Upper lobe of right lung (tissue), 1 donor: ENCODE data around the gene PTPRG. TPM values are rescaled to one million over a fixed set of nuclear protein-coding genes. Genes with fewer than 3 reads are reported as not detected.

ENCODE experiments used
- ATAC-seq: fragments of 200-7000 bp; cut with Tn5 transposase; one replicate; pipeline ENCODE4 v1.9.1; 2020; ENCODE audit warnings: mild to moderate bottlenecking, moderate library complexity
- DNase-seq: peaks from one replicate; pipeline ENCODE4 v3.0.0-alpha.2; 2020
- H3K27ac ChIP-seq: fragments of 200-600 bp; one replicate; pipeline ENCODE4 v1.8.0; 2022
- H3K27me3 ChIP-seq: fragments of 200-600 bp; one replicate; pipeline ENCODE4 v1.8.0; 2022; ENCODE audit warnings: mild to moderate bottlenecking
- H3K36me3 ChIP-seq: fragments of 200-600 bp; one replicate; pipeline ENCODE4 v1.8.0; 2022
- H3K4me1 ChIP-seq: fragments of 200-600 bp; one replicate; pipeline ENCODE4 v1.8.0; 2022
- H3K4me3 ChIP-seq: fragments of 200-600 bp; one replicate; pipeline ENCODE4 v1.8.0; 2022; ENCODE audit warnings: mild to moderate bottlenecking
- H3K9me3 ChIP-seq: fragments of 200-600 bp; one replicate; pipeline ENCODE4 v1.8.0; 2022
- CTCF ChIP-seq: fragments of 200-600 bp; IDR thresholded peaks from one replicate; pipeline ENCODE4 v1.8.0; 2022; ENCODE audit warnings: antibody characterized with exemption
- intact Hi-C: fragments of 100-400 bp; cut with DNase I; formaldehyde crosslinking; loops from one replicate; pipeline ENCODE4 v1.11.0; 2022
- total RNA-seq: library from RNA; stranded (reverse); fragmentation: NEBNext Ultra II Directional; extraction: Animal tissue kit (Norgen Biotek cat#: 25700); gene quantifications from one replicate; pipeline ENCODE4 v1.2.1, GENCODE V29; 2021
- donor health status: DM: no; HTN: yes; CAD: no; lungs with severe emphysema.

PTPRG gene
- total RNA-seq, 1 donor from 2014 or later, result 86.7 TPM

- no peak for TF ChIP-seq CTCF
- Histone ChIP-seq H3K27ac (no peak overlapping the region), H3K27me3 (no peaks in the 10 kb centered on the region), H3K4me1 (peaks cover 9% of the 10 kb centered on the region), H3K4me3 (no peak overlapping the region), H3K9me3 (no peaks in the 10 kb centered on the region), H3K36me3 (no peaks in the 10 kb centered on the region)
- ATAC-seq (no peak), DNase-seq (no peak)
- intact Hi-C loops, result no loop called here
Measured at GRCh38 chr3:61979638-61980037, 418.3 kb downstream of the PTPRG start.

- Histone ChIP-seq H3K4me1 (peaks cover 9% of the 10 kb centered on the region), H3K27ac (no peak overlapping the region), H3K27me3 (no peaks in the 10 kb centered on the region), H3K9me3 (no peaks in the 10 kb centered on the region), H3K36me3 (no peaks in the 10 kb centered on the region), H3K4me3 (no peak overlapping the region)
- no peak for TF ChIP-seq CTCF
- no peak for DNase-seq
- no peak for ATAC-seq
- intact Hi-C loops, result no loop called here
Measured at GRCh38 chr3:61980041-61980440, 418.7 kb downstream of the PTPRG start.

- no peak for ATAC-seq
- Histone ChIP-seq H3K9me3 (no peaks in the 10 kb centered on the region), H3K4me3 (no peak overlapping the region), H3K27ac (no peak overlapping the region), H3K36me3 (no peaks in the 10 kb centered on the region), H3K27me3 (no peaks in the 10 kb centered on the region), H3K4me1 (peaks cover 9% of the 10 kb centered on the region)
- no peak for DNase-seq
- no peak for TF ChIP-seq CTCF
- intact Hi-C loops, result no loop called here
Measured at GRCh38 chr3:61981060-61981459, 419.7 kb downstream of the PTPRG start.

- no peak for ATAC-seq
- Histone ChIP-seq H3K4me1 (peaks cover 9% of the 10 kb centered on the region), H3K9me3 (no peaks in the 10 kb centered on the region), H3K27ac (no peak overlapping the region), H3K4me3 (no peak overlapping the region), H3K36me3 (no peaks in the 10 kb centered on the region), H3K27me3 (no peaks in the 10 kb centered on the region)
- no peak for DNase-seq
- intact Hi-C loops, result no loop called here
- no peak for TF ChIP-seq CTCF
Measured at GRCh38 chr3:61983479-61983878, 422.1 kb downstream of the PTPRG start.

GRCh38 chr3:61985020-61985419 is 423.6 kb downstream of the PTPRG start:
- ATAC-seq (no peak), DNase-seq (no peak)
- H3K9me3 ChIP-seq, result no peaks in the 10 kb centered on the region
- no peaks in the 10 kb centered on the region for H3K27me3 ChIP-seq
- intact Hi-C loops, result no loop called here
- no peaks in the 10 kb centered on the region for H3K36me3 ChIP-seq
- H3K4me3 ChIP-seq, result no peak overlapping the region
- no peaks in the 10 kb centered on the region for H3K4me1 ChIP-seq
- TF ChIP-seq CTCF, result no peak
- H3K27ac ChIP-seq, result no peak overlapping the region

GRCh38 chr3:61986473-61986872 is 425.1 kb downstream of the PTPRG start:
- intact Hi-C loops, result no loop called here

More at GRCh38 chr3:61986473-61986872, 425.1 kb downstream of the PTPRG start:
- Histone ChIP-seq H3K36me3 (peaks cover 1% of the 10 kb centered on the region), H3K4me1 (no peaks in the 10 kb centered on the region), H3K9me3 (no peaks in the 10 kb centered on the region), H3K27me3 (no peaks in the 10 kb centered on the region), H3K27ac (no peak overlapping the region), H3K4me3 (no peak overlapping the region)
- DNase-seq, result no peak
- no peak for TF ChIP-seq CTCF
- no peak for ATAC-seq
